Mammary epithelial cell (primary cell): ENCODE measurements around the gene YEATS4.

Experiments used
- EZH2 ChIP-seq: IDR thresholded peaks from 2 replicates; pipeline ENCODE4 v1.6.1; 2012; ENCODE audit warnings: low read length, inconsistent platforms, borderline replicate concordance
- TF ChIP-seq, protein P1 (sequence below), 2 donors: IDR thresholded peaks in 1 of 2; conservative IDR thresholded peaks in 1 of 2; 2 replicates each; pipeline ENCODE4 v1.5.1; 2011 to 2012; ENCODE audit warnings: inconsistent platforms in 2 of 2, low read length in 2 of 2, mild to moderate bottlenecking in 2 of 2, control low read depth in 1 of 2, low read depth in 1 of 2; ENCODE audit not compliant: insufficient read depth in 1 of 2; ENCODE audit errors: extremely low read depth in 1 of 2

DNA sequence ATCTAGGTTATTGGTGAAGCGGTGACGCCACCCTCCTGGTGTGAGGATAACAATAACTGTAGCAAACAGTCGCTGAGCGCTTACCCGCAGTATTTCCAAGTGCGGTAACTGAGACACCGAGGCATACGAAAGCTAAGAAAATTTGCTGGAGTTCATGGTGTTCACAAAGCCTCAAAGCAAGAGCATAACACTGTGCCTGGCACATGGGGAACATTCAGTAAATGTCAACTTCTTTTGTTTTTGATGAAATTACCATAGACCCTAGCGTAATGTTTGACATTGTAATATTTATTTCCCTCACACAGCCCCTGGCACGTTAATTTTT is 767 bp downstream of the YEATS4 start:
- TF ChIP-seq, protein P1, sequence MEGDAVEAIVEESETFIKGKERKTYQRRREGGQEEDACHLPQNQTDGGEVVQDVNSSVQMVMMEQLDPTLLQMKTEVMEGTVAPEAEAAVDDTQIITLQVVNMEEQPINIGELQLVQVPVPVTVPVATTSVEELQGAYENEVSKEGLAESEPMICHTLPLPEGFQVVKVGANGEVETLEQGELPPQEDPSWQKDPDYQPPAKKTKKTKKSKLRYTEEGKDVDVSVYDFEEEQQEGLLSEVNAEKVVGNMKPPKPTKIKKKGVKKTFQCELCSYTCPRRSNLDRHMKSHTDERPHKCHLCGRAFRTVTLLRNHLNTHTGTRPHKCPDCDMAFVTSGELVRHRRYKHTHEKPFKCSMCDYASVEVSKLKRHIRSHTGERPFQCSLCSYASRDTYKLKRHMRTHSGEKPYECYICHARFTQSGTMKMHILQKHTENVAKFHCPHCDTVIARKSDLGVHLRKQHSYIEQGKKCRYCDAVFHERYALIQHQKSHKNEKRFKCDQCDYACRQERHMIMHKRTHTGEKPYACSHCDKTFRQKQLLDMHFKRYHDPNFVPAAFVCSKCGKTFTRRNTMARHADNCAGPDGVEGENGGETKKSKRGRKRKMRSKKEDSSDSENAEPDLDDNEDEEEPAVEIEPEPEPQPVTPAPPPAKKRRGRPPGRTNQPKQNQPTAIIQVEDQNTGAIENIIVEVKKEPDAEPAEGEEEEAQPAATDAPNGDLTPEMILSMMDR (conservative IDR thresholded peaks at IDR 0.05 in 1 of 2, IDR thresholded peaks at IDR 0.05 in 1 of 2; ENCODE audit: extremely low read depth in 1 of 2, insufficient read depth in 1 of 2, low read depth in 1 of 2, low read length in 2 of 2) = no peak
- TF ChIP-seq EZH2 = no peak
